NCI-H446 (cell line): ENCODE results near the gene ADCY6.

ENCODE experiments used
- DNase-seq, 2 experiments: peaks; one replicate each; lab custom pipeline; 2025; lab: John Stamatoyannopoulos, UW

ADCY6 gene

GRCh38 chr12:48788854-48789775 lies at the start of gene ADCY6:
TSS of gene ADCY6 (minus strand) at chr12:48789089. CDS start at chr12:48783434, 5,655 bp downstream.
- peak in 1 of 2 experiments; percentile 30 for DNase-seq

GRCh38 chr12:48838048-48838447 lies 49.2 kb upstream of the ADCY6 start:
- no peak for DNase-seq

GRCh38 chr12:48832321-48833060 lies 43.6 kb upstream of the ADCY6 start:
- DNase-seq, result no peak

- DNase-seq, result no peak
These were observed 42.4 kb upstream of the ADCY6 start for GRCh38 chr12:48831257-48831656.

GRCh38 chr12:48828841-48829575 lies 40.1 kb upstream of the ADCY6 start:
- DNase-seq, result no peak

GRCh38 chr12:48828293-48828692 lies 39.4 kb upstream of the ADCY6 start:
- DNase-seq, result no peak

GRCh38 chr12:48827513-48828096 lies 38.7 kb upstream of the ADCY6 start:
- DNase-seq, result no peak

- DNase-seq, result no peak
These were observed 38.1 kb upstream of the ADCY6 start for GRCh38 chr12:48827026-48827425.

- no peak for DNase-seq
These were observed 37.4 kb upstream of the ADCY6 start for GRCh38 chr12:48826209-48826855.

- no peak for DNase-seq
These were observed 36.0 kb upstream of the ADCY6 start for GRCh38 chr12:48824905-48825304.

- DNase-seq, result no peak
These were observed 35.2 kb upstream of the ADCY6 start for GRCh38 chr12:48824112-48824511.

GRCh38 chr12:48823281-48823680 lies 34.4 kb upstream of the ADCY6 start:
- DNase-seq, result no peak

GRCh38 chr12:48822711-48823110 lies 33.8 kb upstream of the ADCY6 start:
- no peak for DNase-seq

GRCh38 chr12:48822139-48822538 lies 33.2 kb upstream of the ADCY6 start:
- no peak for DNase-seq

- DNase-seq, result no peak
These were observed 31.3 kb upstream of the ADCY6 start for GRCh38 chr12:48819986-48820725.

- no peak for DNase-seq
These were observed 30.1 kb upstream of the ADCY6 start for GRCh38 chr12:48818831-48819590.

- peak; percentile 14 to 56 for DNase-seq
These were observed 29.3 kb upstream of the ADCY6 start, which contains the start of gene CACNB3 for GRCh38 chr12:48817873-48818830. TSS of gene CACNB3 (plus strand) at chr12:48818496. CDS start at chr12:48818930, 434 bp downstream.

GRCh38 chr12:48816143-48816854 lies 27.4 kb upstream of the ADCY6 start:
- DNase-seq, result no peak
